Measurements from ENCODE around the gene LRMDA. TPM values are rescaled to one million over a fixed set of nuclear protein-coding genes. Genes with fewer than 3 reads are reported as not detected.

Gene LRMDA
- total RNA-seq, 4 donors from 2014 or later: 1.4 to 23.1 (median 3.6) TPM

DNA sequence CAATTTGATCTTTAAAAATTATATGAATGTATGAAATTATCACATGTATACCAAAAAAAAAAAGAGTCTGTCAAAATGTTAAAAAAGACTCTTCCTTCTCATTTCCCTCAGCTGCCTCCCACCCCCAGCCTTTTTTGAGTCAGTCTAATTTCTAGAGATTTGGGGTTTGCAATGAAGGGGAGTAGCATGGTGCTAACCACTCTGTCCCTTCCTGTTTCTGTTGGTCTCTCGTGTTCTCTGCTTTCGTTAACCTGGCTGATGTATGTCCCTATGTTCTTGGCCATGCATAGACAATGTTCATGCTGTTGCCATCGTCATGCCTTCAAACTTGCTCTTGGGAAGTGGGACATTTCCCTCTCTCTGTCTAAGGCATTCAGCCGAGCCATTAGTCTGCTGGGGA is 474.1 kb downstream of the LRMDA start:
- H3K9me3 ChIP-seq: no peaks in the 10 kb centered on the region
- H3K27ac ChIP-seq: no peak overlapping the region
- DNase-seq: no peak
- H3K4me1 ChIP-seq: no peaks in the 10 kb centered on the region
- H3K27me3 ChIP-seq: no peaks in the 10 kb centered on the region
- H3K36me3 ChIP-seq: no peaks in the 10 kb centered on the region
- H3K4me3 ChIP-seq: no peak overlapping the region
- TF ChIP-seq, protein P1, sequence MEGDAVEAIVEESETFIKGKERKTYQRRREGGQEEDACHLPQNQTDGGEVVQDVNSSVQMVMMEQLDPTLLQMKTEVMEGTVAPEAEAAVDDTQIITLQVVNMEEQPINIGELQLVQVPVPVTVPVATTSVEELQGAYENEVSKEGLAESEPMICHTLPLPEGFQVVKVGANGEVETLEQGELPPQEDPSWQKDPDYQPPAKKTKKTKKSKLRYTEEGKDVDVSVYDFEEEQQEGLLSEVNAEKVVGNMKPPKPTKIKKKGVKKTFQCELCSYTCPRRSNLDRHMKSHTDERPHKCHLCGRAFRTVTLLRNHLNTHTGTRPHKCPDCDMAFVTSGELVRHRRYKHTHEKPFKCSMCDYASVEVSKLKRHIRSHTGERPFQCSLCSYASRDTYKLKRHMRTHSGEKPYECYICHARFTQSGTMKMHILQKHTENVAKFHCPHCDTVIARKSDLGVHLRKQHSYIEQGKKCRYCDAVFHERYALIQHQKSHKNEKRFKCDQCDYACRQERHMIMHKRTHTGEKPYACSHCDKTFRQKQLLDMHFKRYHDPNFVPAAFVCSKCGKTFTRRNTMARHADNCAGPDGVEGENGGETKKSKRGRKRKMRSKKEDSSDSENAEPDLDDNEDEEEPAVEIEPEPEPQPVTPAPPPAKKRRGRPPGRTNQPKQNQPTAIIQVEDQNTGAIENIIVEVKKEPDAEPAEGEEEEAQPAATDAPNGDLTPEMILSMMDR (IDR thresholded peaks at IDR 0.05): no peak
- no peak for TF ChIP-seq POLR2A (IDR thresholded peaks at IDR 0.05)

DNA sequence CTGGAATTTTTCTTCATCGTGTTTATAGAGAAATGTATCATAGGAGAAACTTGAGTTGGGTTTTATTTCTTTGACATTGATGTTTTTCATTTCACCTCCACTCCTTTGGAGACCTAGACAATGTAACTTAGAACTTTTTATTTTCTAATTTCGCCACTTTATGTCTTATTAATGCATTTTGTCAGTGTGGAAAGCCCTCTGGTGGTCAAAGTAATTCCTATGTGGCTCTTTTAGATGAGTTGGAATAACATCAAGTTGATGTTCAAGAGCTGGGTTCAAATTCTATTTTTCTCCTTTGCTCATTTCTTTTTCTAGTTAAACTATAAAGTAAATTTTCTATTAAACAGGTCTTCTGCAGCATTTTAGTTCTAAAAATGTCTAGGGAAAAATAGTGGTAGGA is 478.6 kb downstream of the LRMDA start:
- TF ChIP-seq POLR2A (IDR thresholded peaks at IDR 0.05): no peak
- TF ChIP-seq, protein P1 (IDR thresholded peaks at IDR 0.05): peak in 4 of 6 experiments; percentile 25 to 59 (median 55)
- DNase-seq: no peak
- Histone ChIP-seq H3K9me3 (no peaks in the 10 kb centered on the region), H3K4me1 (no peaks in the 10 kb centered on the region), H3K4me3 (no peak overlapping the region), H3K27me3 (no peaks in the 10 kb centered on the region), H3K36me3 (no peaks in the 10 kb centered on the region), H3K27ac (no peak overlapping the region)

DNA sequence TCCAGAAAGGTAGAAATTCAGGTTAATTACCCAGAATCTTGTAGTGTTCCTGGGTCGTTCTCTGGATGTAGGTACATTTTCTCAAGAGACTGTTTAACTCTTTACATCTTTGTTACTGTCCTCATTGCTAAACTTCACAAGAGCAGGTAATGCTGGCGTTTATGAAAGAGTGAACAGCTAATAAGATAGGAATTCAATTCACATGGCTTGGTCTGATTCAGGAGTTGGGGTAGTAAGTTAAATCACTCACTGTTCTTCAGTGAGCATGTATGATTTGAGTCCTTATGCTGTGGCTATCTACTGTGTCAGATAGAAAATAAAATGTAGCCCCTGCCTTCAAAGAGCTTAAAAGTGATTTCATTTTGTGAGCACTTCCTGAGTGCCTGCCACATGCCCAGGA is 480.0 kb downstream of the LRMDA start:
- Histone ChIP-seq H3K27me3 (no peaks in the 10 kb centered on the region), H3K4me1 (no peaks in the 10 kb centered on the region), H3K9me3 (no peaks in the 10 kb centered on the region), H3K36me3 (no peaks in the 10 kb centered on the region), H3K27ac (no peak overlapping the region), H3K4me3 (no peak overlapping the region)
- DNase-seq: no peak
- TF ChIP-seq POLR2A (IDR thresholded peaks at IDR 0.05): no peak
- TF ChIP-seq, protein P1 (IDR thresholded peaks at IDR 0.05): no peak

DNA sequence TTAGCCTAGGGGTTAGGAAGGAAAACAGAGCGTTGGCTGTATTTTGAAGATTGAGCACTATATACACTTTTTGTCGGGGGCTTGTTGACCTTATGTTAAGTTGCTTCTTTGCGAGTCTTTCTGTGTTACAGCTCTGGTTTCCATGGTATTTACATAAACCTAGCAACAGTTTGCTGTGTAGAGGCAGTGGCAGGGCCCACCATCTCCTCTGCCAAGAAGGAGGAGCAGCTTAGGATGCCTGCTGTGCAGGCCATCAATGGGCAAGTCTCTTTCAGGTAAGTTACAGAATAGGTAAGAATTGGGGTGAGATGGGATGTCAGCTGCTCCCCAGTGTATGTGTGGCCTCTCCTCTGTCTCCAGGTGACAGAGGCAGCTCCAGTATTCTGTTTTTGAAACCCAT is 485.5 kb downstream of the LRMDA start:
- Histone ChIP-seq H3K9me3 (no peaks in the 10 kb centered on the region), H3K36me3 (no peaks in the 10 kb centered on the region), H3K4me1 (no peaks in the 10 kb centered on the region), H3K4me3 (no peak overlapping the region), H3K27ac (no peak overlapping the region), H3K27me3 (no peaks in the 10 kb centered on the region)
- TF ChIP-seq POLR2A (IDR thresholded peaks at IDR 0.05): no peak
- TF ChIP-seq, protein P1 (IDR thresholded peaks at IDR 0.05): no peak
- DNase-seq: no peak

DNA sequence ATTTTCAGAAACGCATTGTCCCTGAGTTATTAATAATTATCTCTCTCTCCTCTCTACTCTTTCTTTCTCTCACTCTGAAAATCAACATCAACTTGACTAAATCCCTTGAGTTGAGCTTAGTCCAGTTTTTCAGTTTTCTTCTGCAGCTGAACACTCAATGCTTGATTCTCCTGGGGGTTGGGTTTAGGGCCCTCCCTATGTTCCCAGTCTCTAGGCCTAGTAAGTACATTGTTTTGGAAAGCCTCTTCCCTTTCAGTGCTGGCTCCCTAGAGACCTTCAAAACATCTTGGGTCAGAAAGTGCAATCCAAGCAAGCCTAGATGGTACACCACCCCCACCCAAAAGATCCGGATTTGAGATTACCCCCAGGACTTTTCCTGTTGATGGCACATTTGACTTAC is 488.5 kb downstream of the LRMDA start:
- Histone ChIP-seq H3K36me3 (no peaks in the 10 kb centered on the region), H3K27me3 (no peaks in the 10 kb centered on the region), H3K4me1 (no peaks in the 10 kb centered on the region), H3K9me3 (no peaks in the 10 kb centered on the region), H3K27ac (no peak overlapping the region), H3K4me3 (no peak overlapping the region)
- TF ChIP-seq POLR2A (IDR thresholded peaks at IDR 0.05): no peak
- TF ChIP-seq, protein P1 (IDR thresholded peaks at IDR 0.05): no peak
- DNase-seq: no peak

DNA sequence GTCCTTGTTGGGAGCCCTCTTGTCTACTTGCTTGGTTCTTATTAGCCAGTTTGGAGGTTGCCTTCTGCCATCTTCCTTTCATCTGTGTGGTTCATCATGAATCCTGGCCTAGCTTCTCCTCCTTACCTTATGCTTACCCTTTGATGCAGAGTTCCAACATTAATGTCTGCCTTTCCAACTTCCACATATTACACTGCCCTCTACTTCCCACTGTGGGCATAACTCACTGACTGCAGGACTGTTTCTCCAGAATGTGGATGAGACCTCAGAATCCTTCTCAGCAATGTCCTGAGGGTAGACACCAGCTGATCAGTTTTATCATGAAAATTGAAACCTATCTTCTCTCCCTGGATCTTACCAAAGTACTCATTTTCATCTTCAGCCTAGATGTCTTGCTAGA is 491.0 kb downstream of the LRMDA start:
- no peak overlapping the region for H3K4me3 ChIP-seq
- no peaks in the 10 kb centered on the region for H3K4me1 ChIP-seq
- TF ChIP-seq, protein P1 (IDR thresholded peaks at IDR 0.05): peak in 2 of 6 experiments; percentile 30 to 33
- no peak for TF ChIP-seq POLR2A (IDR thresholded peaks at IDR 0.05)
- H3K27me3 ChIP-seq: no peaks in the 10 kb centered on the region
- no peaks in the 10 kb centered on the region for H3K9me3 ChIP-seq
- no peak overlapping the region for H3K27ac ChIP-seq
- no peak for DNase-seq
- H3K36me3 ChIP-seq: no peaks in the 10 kb centered on the region
